Panc1 (cell line): ENCODE results near the gene TADA1. TPM values are rescaled to one million over a fixed set of nuclear protein-coding genes. Genes with fewer than 3 reads are reported as not detected.
"Not testable (repeated sequence)": the region's sequence is repeated elsewhere in the genome, so short reads cannot be mapped to it uniquely, and the experiment has no call there.

Source experiments
- ATAC-seq: fragments of 200-7000 bp; cut with Tn5 transposase; 2 replicates; pipeline ENCODE4 v1.9.1; 2020; ENCODE audit warnings: mild to moderate bottlenecking, moderate library complexity
- BruUV-seq: library from RNA; stranded (reverse); fragments of 400-500 nt; replicated peaks from 2 replicates; lab custom pipeline; 2021; lab: Mats Ljungman, UMichigan
- CTCF ChIA-PET: fragments of 300-600 bp; sonication (Branson Sonifier 250); formaldehyde crosslinking; loops from one replicate; lab custom pipeline; 2022; ENCODE audit warnings: antibody characterized with exemption; lab: Charles Lee
- POLR2A ChIA-PET: fragments of 300-600 bp; sonication (Branson Sonifier 250); formaldehyde crosslinking; loops from one replicate; lab custom pipeline; 2022; ENCODE audit warnings: antibody characterized with exemption; lab: Charles Lee
- DNase-seq: peaks from one replicate; pipeline ENCODE4 v3.0.0-alpha.2; 2010; ENCODE audit warnings: low read depth, low spot score
- H3K27ac ChIP-seq: 2 replicates; pipeline ENCODE4 v1.5.1; 2011; ENCODE audit warnings: mild to moderate bottlenecking, low read length, inconsistent platforms
- H3K27me3 ChIP-seq: fragments of 200-500 bp; sonication (Bioruptor generic); 2 replicates; pipeline ENCODE4 v1.6.0; 2014; ENCODE audit warnings: low read length, inconsistent platforms; ENCODE audit not compliant: control insufficient read depth, insufficient read depth
- H3K36me3 ChIP-seq: fragments of 200-500 bp; sonication (Bioruptor generic); 2 replicates; pipeline ENCODE4 v1.5.1; 2014; ENCODE audit warnings: inconsistent platforms, mild to moderate bottlenecking, low read length, moderate library complexity; ENCODE audit not compliant: control insufficient read depth, insufficient read depth
- H3K4me1 ChIP-seq: 2 replicates; pipeline ENCODE4 v1.5.1; 2011; ENCODE audit warnings: inconsistent platforms, mild to moderate bottlenecking, low read length, moderate library complexity; ENCODE audit not compliant: control insufficient read depth, insufficient read depth
- H3K4me3 ChIP-seq, 2 experiments: 2 replicates each; pipeline ENCODE4 v1.5.1; 2011 to 2012; ENCODE audit warnings: low read depth in 2 of 2, low read length in 2 of 2, mild to moderate bottlenecking in 2 of 2, inconsistent platforms in 1 of 2, moderate library complexity in 1 of 2
- H3K9me3 ChIP-seq: fragments of 200-500 bp; sonication (Bioruptor generic); 2 replicates; pipeline ENCODE4 v1.5.1; 2014; ENCODE audit warnings: low read depth, mild to moderate bottlenecking, inconsistent platforms, low read length, moderate library complexity; ENCODE audit not compliant: control insufficient read depth, insufficient read depth
- CTCF ChIP-seq: fragments of 450-650 bp; IDR thresholded peaks from 2 replicates; pipeline ENCODE4 v1.5.1; 2017; ENCODE audit warnings: mild to moderate bottlenecking
- POLR2AphosphoS5 ChIP-seq: IDR thresholded peaks from 2 replicates; pipeline ENCODE4 v1.6.1; 2012; ENCODE audit warnings: mild to moderate bottlenecking, low read depth, low read length, moderate library complexity
- REST ChIP-seq, 2 experiments: IDR thresholded peaks; 2 replicates each; pipeline ENCODE4 v1.6.1; 2011 to 2012; ENCODE audit warnings: low read depth in 2 of 2, control low read depth in 1 of 2, low read length in 1 of 2, mild to moderate bottlenecking in 1 of 2, moderate library complexity in 1 of 2; ENCODE audit not compliant: insufficient read depth in 1 of 2
- SIN3A ChIP-seq: IDR thresholded peaks from 2 replicates; pipeline ENCODE4 v1.6.1; 2012; ENCODE audit warnings: low read depth, mild to moderate bottlenecking, low read length, moderate library complexity, borderline replicate concordance; ENCODE audit not compliant: insufficient read depth
- TCF7L2 ChIP-seq: IDR thresholded peaks from 2 replicates; pipeline ENCODE4 v1.6.1; 2011; ENCODE audit warnings: mild to moderate bottlenecking, low read depth, low read length, inconsistent platforms
- in situ Hi-C: cut with HindIII; loops from 2 replicates; pipeline ENCODE4 v1.10.0; 2016; ENCODE audit warnings: low sequenced_read_pairs, low pct_unique_long_range_greater_than_20kb
- intact Hi-C: fragments of 100-400 bp; cut with micrococcal nuclease; formaldehyde crosslinking; loops from one replicate; pipeline ENCODE4 v1.10.0; 2022; ENCODE audit not compliant: unreplicated experiment
- total RNA-seq: library from RNA; stranded (reverse); gene quantifications from one replicate; pipeline ENCODE4 v1.2.1, GENCODE V29; 2021; ENCODE audit not compliant: unreplicated experiment

Gene TADA1
- total RNA-seq, 1 experiment from 2014 or later = 12.3 TPM

GRCh38 chr1:166836733-166837132 lies 39.3 kb downstream of the TADA1 start:
- no peaks in the 10 kb centered on the region for H3K9me3 ChIP-seq
- no peak for ATAC-seq
- H3K36me3 ChIP-seq = peaks cover 8% of the 10 kb centered on the region; the same call in 1 of the 2 replicates
- peaks cover 16% of the 10 kb centered on the region for H3K27me3 ChIP-seq
- CTCF ChIA-PET = no interaction called here
- intact Hi-C loops (no loop called here), in situ Hi-C loops (no loop called here)
- H3K4me1 ChIP-seq = peaks cover 12% of the 10 kb centered on the region
- H3K4me3 ChIP-seq = no peak overlapping the region
- no peak for TF ChIP-seq TCF7L2
- no peak for TF ChIP-seq REST (IDR thresholded peaks at IDR 0.05; ENCODE audit: insufficient read depth in 1 of 2, low read depth in 2 of 2, low read length in 1 of 2)
- no peak for TF ChIP-seq CTCF
- TF ChIP-seq POLR2AphosphoS5 = no peak
- TF ChIP-seq SIN3A = no peak
- no TSS peak for BruUV-seq
- H3K27ac ChIP-seq = no peak overlapping the region
- no peak for DNase-seq
- POLR2A ChIA-PET = interaction anchor here (0.7 kb wide), 1 partner anchor 28 kb away, joined by 3 read pairs; no protein-coding TSS in a partner anchor

- DNase-seq, H3K4me1 ChIP-seq, BruUV-seq, ATAC-seq, H3K4me3 ChIP-seq, H3K36me3 ChIP-seq, H3K9me3 ChIP-seq, POLR2A ChIA-PET, intact Hi-C loops, CTCF ChIA-PET, H3K27ac ChIP-seq, in situ Hi-C loops: not testable (repeated sequence)
- peaks cover 11% of the 10 kb centered on the region for H3K27me3 ChIP-seq
These were observed 46.3 kb downstream of the TADA1 start for GRCh38 chr1:166829762-166830161.

GRCh38 chr1:166827426-166827825 lies 48.6 kb downstream of the TADA1 start:
- in situ Hi-C loops = no loop called here
- DNase-seq = no peak
- ChIA-PET CTCF (no interaction called here), POLR2A (no interaction called here)
- BruUV-seq = no TSS peak
- Histone ChIP-seq H3K9me3 (no peaks in the 10 kb centered on the region), H3K27ac (no peak overlapping the region), H3K4me1 (no peaks in the 10 kb centered on the region), H3K27me3 (0 out of 2 replicates have a peak, but pooled peaks cover 2% of the 10 kb centered on the region), H3K4me3 (no peak overlapping the region), H3K36me3 (no peaks in the 10 kb centered on the region)
- no peak for ATAC-seq
- intact Hi-C loops = no loop called here
- TF ChIP-seq POLR2AphosphoS5 = no peak
- TF ChIP-seq REST (IDR thresholded peaks at IDR 0.05; ENCODE audit: insufficient read depth in 1 of 2, low read depth in 2 of 2, low read length in 1 of 2) = no peak
- no peak for TF ChIP-seq CTCF
- TF ChIP-seq SIN3A = no peak
- TF ChIP-seq TCF7L2 = no peak
